HG03460 (cell line): Measurements from ENCODE around the gene NCBP2.
"Not testable (repeated sequence)": the region's sequence is repeated elsewhere in the genome, so short reads cannot be mapped to it uniquely, and the experiment has no call there.

Experiments
- ATAC-seq: cut with Tn5 transposase; IDR thresholded peaks from one replicate; pipeline ENCODE4 v1.9.1; 2021; ENCODE audit not compliant: unreplicated experiment

The NCBP2 gene

DNA sequence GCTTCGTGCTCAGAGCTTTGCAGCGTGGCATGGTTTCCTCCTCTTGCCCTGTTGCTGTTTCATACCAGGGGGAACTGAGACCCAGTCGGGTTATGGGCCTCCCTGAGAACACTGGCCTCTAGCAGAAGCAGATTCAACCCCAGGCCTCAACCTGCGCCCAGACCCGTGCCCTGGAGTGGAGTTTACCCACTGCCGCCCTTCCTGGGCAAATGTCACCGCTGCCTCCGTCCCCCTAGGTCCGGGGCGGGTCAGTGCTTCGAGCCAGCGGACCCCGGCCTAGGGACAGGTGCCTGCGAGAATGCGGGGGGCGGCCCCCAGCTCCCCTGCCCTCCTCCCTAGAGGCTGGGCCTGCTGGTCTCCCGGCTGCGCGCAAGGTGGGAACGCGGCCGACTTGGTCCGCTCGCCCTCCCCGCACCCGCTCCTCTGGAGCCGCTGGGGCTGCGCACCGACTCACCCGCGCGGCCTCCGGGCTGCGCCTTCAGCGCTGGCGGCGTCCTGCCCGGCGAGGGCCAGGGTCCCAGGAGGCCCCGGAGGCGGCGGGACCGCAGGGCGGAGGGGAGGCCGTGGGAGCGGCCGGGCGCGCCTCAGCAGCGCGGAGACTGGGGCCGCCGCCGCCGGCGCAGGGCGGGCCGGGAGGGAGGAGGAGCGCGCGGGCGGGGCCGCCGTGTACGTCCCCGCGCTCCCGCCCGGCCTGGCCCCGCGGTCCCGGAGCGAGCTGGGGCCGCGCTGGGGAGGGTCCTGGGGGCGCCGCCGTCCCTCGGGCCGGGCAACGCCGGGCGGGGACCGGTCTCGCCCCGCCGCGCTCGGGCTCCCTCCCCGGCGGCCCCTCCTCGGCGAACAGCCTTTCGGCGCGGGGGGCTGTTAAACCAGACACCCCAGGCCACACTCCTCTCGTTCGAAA lies 26.2 kb upstream of the NCBP2 start, which contains the start of gene PIGZ:
Gene PIGZ (minus strand): TSS at position 601 of the 901 bp plus-strand sequence. CDS start 16,802 bp downstream, outside the sequence.
- ATAC-seq: peak; percentile 60

DNA sequence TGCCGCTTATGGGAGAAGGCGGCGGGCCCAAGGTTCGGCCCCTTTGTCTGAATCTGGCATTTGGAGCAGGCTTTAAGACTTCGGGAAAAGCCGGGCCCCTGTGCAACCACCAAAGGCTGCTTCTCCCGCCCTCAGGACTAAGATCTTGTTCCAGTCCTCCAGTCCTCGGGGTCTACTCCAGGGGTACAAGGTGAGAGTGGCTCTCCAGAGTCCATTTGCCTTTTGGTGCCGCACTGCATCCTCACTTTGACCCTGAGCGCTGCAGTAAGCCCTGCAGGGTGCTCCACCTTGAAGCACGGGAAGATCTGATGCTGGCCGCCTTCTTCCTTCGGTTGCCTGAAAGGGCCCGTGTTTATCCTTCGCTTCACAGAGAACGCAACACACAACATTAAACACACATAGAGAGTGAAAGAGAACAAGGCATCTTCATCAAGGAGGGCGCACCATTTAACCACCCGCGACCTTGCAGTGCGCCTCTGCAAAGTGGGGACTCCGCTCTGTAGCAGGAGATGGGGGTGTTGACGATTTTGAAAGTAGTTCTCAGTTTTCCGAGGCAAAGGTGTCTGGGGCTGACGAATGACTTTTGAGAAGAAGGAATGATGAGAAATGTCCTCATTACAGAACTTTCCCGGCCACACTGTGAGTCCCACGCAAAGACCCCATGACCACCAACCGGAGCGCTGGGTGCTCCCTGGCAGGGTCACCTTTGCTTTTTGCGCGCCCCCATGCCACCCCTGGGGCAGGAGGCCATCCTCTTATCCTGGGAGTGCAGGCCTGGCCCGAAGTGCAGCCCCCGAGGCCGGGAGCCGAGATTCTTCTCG lies 25.3 kb upstream of the NCBP2 start:
- no peak for ATAC-seq

DNA sequence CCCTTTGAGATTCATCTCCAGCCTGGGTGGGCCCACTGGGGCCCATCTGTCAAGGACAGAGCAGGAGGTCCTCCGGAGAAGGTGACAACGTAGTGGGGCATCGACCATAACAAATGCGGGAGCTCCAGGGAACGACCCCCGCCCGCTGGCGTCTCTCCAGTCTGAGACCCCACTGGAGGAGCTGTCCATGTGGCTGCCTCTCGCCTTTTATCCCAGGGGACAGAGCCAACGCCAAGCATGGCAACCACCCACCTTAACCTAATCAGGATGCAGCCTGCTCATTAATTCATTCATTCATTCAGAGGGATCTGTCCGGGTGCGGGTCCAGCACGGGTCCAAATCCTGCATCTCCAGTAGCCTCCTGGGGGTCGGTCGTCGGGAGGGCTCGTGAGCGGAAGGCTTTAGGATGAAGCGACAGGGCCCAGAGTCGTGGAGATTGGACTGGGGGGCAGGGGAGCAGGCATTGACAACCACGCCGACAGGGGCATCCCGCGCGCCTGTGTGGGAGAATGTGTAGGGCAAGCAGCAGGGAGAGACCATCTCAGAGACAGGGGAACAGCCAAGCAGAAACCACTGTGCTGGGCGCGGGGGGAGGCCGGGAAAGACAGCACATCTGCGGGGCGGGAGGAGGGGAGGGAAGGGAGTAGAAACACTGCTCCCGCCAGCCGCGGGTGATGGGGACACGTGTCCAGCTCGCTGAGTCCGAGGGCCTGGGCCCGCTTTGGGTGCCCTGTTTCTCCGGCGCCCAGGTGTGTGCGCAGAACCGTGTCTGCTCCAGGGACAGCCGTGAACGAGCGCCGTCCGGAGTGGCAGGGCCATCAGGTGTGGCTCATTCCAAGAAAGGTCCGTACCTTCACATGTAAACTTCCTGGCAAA lies 24.4 kb upstream of the NCBP2 start:
- no peak for ATAC-seq

DNA sequence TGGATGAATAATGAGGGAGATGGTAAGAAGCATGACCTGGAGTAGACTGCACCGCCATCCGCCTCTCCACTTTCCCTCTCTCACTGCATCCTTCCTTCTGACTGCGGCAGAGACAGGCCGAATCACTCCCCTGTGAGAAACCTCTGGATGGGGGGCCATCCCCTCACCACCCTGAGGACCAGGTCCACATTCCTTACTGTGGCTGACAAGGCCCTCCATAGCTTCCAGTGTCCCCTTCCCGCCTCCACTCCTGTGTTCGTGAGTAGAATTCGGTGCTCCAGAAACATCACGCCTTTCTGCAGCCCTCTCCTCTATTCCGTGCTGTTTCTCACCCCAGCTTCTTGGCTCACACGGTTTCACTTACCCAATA lies 23.5 kb upstream of the NCBP2 start:
- no peak for ATAC-seq

DNA sequence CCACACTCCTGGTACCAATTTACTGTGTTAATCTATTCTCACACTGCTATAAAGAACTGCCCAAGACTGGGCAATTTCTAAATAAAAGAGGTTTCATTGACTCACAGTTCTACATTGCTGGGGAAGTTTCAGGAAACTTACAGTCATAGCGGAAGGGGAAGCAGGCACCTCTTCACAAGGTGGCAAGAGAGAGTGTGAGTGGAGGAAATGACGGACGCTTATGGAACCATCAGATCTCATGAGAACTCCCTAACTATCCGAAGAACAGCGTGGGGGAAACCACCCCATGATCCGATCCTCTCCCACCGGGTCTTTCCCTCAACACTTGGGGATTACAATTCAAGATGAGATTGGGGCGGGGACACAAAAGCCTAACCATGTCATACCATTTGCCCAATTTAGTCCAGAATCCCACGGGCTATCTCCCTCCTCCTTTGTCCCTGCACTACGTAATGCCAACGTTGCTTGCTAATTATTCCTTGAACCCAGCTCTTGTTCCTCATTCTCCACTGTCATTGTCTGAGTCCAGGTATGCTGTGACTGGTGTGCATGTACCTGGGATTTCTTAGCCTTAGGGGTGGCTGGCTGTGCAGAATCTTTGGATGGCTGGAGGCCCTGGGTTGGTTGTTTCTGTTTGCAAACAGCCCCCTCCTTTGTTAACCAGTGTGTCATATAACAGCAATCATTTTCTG lies 22.9 kb upstream of the NCBP2 start:
- ATAC-seq: no peak

DNA sequence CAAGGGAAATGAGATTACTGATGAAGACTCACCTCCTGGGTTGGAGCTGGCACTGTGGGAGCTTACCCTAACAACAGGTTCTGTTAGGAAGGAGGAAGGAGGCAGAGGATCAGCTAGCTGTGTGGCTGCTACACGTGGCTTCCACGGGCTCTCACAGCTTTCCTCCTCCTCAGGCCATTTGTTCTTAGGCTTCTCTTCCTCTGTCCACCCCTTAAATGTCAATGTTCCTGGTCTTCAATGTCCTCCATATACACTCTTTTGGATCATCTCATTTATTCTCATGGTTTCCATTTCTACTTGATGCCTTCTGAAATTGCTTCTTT lies 21.3 kb upstream of the NCBP2 start:
- no peak for ATAC-seq

DNA sequence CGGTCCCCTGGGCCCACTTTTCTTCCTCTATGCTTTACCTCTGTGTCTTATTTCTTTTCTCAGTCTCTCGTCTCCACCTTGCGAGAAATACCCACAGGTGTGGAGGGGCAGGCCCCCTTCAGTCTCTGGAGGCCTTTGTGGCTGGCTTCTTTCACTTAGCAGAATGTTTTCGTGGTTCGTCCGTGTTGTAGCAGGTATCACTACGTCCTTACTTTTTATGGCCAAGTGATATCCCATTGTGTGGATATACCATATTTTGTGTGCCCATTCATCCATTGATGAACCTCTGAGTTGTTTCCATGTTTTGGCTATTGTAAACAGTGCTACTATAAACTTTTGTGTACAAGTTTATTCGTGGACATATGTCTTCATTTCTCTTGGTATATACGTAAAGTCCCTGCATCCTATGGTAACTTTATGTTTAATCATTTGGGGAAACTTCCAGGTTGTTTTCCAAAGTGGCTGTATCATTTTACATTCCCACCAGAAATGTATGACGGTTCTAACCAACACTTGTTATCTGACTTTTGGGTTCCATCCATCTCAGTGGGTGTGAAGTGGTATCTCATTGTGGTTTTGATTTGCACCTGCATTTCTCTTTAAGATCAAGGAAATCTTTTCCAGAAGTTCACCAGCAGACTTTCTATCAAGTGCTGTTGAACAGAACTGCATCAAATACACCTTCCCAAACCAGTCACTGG lies 20.8 kb upstream of the NCBP2 start:
- ATAC-seq: no peak

DNA sequence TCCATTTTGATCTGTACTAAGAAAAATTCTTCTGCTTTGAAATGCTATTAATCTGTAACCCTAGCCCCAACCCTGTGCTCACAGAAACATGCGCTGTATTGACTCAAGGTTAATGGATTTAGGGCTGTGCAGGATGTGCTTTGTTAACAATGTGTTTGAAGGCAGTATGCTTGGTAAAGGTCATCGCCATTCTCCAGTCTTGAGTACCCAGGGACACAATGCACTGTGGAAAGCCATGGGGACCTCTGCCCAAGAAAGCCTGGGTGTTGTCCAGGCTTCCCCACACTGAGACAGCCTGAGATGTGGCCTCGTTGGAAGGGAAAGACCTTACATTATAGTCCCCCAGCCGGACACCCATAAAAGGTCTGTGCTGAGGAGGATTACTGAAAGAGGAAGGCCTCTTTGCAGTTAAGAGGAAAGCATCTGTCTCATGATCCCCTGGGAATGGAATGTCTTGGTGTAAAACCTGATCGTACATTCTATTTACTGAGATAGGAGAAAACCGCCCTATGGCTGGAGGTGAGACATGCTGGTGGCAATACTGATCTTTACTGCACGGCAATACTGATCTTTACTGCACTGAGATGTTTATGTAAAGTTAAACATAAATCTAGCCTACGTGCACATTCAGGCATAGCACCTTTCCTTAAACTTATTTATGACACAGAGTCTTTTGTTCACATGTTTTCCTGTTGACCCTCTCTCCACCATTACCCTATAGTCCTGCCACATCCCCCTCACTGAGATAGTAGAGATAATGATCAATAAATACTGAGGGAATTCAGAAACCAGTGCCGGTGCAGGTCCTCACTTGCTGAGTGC lies 20.0 kb upstream of the NCBP2 start:
- ATAC-seq: no peak

DNA sequence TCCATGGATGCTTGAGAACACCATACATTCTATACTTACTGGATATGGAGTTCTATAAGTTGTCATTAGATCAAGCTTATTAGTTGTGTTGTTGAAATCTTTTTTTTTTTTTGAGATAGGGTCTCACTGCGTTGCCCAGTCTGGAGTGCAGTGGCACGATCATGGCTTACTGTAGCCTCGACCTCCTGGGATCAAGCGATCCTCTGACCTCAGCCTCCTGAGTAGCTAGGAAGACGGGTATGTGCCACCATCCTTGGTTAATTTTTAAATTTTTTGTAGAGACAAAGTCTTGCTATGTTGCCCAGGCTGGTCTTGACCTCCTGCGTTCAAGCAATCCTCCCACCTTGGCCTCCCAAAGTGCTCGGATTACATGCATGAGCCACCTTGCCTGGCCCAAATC lies 12.5 kb upstream of the NCBP2 start:
- ATAC-seq: no peak

DNA sequence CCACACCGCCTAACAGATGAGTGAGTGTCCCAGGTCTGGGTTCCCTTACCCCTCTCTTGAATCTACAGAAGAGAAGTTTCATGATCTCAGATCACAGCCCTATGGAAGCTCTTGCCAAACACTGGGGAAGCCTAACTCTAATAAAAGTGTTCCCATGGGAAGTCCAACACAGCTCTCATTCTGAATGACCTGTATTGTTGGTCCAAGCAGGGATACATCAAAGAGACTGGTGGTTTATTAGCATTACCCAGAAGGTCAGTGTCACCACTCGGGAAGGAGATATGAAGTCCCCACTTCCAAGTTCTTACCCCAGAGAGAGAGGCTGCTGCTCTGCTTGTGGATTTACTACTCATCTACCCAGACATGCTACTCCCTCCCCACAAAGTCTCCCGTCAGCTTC lies 9.0 kb upstream of the NCBP2 start:
- ATAC-seq: no peak

DNA sequence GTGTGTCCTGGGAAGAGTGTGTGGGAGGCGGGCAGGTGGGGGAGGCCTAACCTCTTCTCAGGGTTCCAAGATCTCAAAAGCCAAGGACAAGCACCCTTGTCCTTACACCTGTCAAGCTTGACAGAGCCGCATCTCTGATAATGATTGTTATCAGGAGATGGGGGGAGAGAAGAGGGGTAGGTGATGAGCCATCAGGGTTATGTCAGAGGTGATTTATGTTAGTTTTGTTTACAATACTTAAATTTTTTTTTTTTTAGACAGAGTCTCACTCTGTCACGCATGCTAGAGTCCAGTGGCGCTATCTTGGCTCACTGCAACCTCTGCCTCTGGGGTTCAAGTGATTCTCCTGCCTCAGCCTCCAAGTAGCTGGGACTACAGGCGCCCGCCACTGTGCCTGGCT lies 7.4 kb upstream of the NCBP2 start:
- ATAC-seq: no peak

DNA sequence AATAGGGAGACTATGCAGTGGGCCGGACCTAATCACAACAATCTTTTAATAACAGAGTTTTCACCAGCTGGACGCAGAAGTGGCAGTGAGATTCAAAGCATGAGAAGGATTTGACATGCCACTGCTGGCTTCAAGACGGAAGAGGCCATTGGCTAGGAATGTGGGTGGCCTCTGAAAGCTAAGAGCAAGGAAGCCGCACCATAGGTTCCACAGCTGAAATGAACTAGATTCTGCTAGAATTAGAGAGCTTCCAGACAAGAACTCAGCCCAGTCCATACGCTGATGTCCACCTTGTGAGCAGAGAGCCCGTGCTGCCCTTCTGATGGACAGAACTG lies 6.9 kb upstream of the NCBP2 start:
- no peak for ATAC-seq

DNA sequence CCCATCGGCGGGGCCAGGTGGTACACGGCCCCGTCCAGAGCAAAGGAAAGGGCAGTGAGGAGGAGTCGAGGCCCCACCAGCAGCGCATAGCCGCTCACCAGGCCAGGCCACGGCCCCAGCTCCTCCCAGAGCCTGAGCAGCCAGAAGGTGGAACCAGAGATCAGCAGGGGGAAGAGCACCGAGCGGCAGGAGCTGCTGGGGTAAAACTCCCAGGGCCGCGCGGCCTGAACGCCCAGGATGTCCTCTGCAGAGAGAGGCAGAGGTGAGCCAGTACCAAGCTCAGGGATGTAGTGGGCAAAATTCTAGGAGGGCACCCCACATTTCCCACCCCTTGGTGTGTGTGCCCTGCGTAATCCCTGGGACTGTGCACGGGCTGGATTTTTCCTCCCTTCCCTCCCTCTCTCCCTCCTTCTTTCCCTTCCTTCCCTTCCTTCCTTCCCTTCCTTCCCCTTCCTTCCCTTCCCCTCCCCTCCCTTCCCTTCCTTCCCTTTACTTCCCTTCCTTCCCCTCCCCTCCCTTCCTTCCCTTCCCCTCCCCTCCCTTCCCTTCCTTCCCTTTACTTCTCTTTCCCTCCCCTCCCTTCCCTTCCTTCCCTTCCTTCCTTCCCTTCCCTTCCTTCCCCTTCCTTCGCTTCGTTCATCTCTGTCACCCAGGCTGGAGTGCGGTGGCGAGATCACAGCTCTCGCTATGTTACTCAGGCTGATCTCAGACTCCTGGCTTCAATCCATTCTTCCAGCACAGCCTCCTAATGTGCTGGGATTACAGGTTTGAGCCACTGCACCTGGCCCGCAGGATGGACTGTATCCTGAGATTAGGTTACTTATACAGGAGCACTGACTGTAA lies 6.3 kb upstream of the NCBP2 start:
- no peak for ATAC-seq

DNA sequence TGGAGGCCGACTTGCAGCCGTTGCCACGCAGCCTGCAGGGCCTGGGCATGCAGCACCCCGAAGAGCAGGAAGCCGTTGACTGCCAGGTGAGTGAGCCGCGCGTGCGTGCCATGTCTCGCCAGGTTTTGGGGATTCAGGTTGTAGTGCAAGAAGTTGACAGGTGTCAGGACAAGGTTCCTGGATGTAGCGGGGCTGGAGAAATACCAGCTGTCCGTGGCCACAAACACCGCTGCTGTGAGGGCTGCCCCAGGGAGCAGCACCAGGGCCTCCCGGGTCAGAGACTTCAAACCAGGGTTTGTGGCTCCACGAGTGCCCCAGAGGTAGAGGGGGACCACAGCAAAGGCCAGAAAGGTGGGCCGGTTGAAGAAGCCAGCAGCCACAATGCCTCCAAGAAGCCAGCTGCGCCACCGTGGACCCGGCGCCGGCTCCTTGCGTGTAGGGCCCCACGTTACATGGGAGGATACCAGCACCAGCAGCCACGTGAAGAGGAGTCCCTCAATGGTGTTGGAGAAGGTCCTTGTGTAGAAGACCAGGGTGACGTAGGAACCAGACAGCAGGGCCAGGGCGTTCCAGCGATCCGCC lies 5.6 kb upstream of the NCBP2 start:
- no peak for ATAC-seq

DNA sequence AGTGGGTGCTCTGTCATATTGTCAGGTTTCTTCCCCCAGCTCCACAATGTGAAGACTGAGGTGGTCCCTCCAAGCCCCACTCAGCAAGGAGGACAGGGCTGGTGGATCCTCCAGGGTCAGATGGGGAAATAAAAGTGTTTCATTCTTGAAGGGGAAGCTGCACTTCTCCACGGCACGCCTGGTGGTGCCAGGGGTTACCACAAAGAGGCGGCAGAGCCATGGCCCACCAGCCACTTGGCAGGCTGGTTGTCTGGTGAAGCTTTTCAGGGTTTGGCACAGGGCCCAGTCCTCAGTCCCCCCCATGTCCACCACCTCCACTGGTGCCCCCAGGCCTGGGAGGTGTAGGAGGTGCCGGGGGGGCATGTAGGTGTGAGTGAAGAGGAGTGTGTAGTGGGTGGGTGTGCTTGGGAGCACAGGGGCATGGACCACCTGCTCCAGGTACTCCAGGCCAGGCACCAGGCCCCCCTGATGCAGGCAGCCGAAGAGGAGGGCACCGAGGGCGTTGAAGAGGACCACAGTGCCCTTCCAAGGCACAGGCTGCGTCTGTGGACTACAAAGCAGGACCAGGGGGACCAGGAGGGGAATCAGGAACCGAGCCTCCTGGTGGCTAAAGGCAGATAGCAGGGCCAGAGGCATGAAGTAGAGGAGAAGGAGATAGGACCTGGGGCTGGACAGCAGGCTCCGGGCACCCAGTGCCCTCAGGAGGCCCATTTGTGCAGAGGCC lies 5.0 kb upstream of the NCBP2 start:
- ATAC-seq: no peak

DNA sequence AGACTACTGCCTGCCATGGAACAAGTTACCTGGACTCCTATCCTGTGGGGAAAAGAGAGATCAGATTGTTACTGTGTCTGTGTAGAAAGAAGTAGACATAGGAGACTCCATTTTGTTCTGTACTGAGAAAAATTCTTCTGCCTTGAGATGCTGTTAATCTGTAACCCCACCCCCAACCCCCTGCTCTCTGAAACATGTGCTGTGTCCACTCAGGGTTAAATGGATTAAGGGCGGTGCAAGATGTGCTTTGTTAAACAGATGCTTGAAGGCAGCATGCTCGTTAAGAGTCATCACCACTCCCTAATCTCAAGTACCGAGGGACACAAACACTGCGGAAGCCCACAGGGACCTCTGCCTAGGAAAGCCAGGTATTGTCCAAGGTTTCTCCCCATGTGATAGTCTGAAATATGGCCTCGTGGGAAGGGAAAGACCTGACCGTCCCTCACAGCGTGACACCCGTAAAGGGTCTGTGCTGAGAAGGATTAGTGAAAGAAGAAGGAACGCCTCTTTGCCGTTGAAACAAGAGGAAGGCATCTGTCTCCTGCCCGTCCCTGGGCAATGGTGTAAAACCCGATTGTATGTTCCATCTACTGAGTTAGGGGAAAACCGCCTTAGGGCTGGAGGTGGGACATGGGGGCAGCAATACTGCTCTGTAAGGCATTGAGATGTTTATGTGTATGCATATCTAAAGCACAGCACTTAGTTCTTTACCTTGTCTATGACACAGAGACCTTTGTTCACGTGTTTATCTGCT lies 1.9 kb upstream of the NCBP2 start:
- not testable (repeated sequence) for ATAC-seq

DNA sequence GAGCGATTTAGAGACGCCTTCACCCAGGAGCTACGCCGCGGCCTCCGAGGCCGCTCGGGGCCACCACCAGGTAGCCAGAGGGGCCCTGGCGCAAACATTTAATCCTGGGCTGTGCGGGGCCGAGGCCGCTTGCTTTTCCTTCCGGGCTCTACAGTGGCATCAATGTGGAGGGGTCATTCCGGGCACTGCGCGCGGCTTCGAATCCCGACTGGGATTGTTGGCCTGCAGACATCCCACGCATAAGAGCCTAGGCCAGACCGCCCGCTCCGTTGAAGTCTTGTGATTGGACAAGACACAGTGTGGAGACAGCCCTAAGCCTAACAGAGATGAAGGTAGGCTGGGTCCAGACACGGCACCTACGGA lies 568 bp upstream of the NCBP2 start:
- peak; percentile 22 for ATAC-seq
